NCI-H2227 treated with DMSO at 0.1 percent for 48 hours (cell line): Measurements from ENCODE around the gene METTL1.
"Not testable (repeated sequence)": the region's sequence is repeated elsewhere in the genome, so short reads cannot be mapped to it uniquely, and the experiment has no call there.

Experiments
- DNase-seq: peaks from one replicate; lab custom pipeline; 2025; lab: John Stamatoyannopoulos, UW

Gene METTL1

GRCh38 chr12:57724003-57724935, 47.6 kb downstream of the METTL1 start:
- no peak for DNase-seq

- no peak for DNase-seq
Measured at GRCh38 chr12:57723630-57723962, 48.3 kb downstream of the METTL1 start.

GRCh38 chr12:57722716-57723629, 48.9 kb downstream of the METTL1 start:
- DNase-seq = no peak

GRCh38 chr12:57721846-57722608, 49.9 kb downstream of the METTL1 start:
- not testable (repeated sequence) for DNase-seq

- no peak for DNase-seq
Measured at GRCh38 chr12:57720606-57721595, 51.0 kb downstream of the METTL1 start.

GRCh38 chr12:57719777-57720605, 51.9 kb downstream of the METTL1 start:
- DNase-seq = no peak

GRCh38 chr12:57718641-57719528, 53.0 kb downstream of the METTL1 start:
- DNase-seq = no peak
